Vagina (tissue), 2 donors: ENCODE results near the gene VWA3A. TPM values are rescaled to one million over a fixed set of nuclear protein-coding genes. Genes with fewer than 3 reads are reported as not detected.
A peak's percentile ranks its signal among the peaks of the same experiment; 100 is the strongest.

Experiments
- DNase-seq, 2 donors: peaks; one replicate each; pipeline ENCODE4 v3.0.0-alpha.2; 2017; ENCODE audit errors: extremely low spot score in 2 of 2
- H3K27ac ChIP-seq: fragments of 200-600 bp; sonication (generic); one replicate; pipeline ENCODE4 v1.5.1; 2019
- H3K27me3 ChIP-seq: fragments of 200-600 bp; sonication (generic); one replicate; pipeline ENCODE4 v1.5.1; 2019
- H3K36me3 ChIP-seq, 2 donors: fragments of 200-600 bp; sonication (generic); one replicate each; pipeline ENCODE4 v1.5.1; 2017 to 2019
- H3K4me1 ChIP-seq: fragments of 200-600 bp; sonication (generic); one replicate; pipeline ENCODE4 v1.5.1; 2019
- H3K4me3 ChIP-seq, 2 donors: fragments of 200-600 bp; sonication (generic); 1 replicate in 1 of 2; 2 replicates in 1 of 2; pipeline ENCODE4 v1.5.1; 2016 to 2019
- H3K9me3 ChIP-seq: fragments of 200-600 bp; sonication (generic); one replicate; pipeline ENCODE4 v1.5.1; 2019
- CTCF ChIP-seq, 3 experiments: fragments of 450-650 bp in 2 of 3; fragments of 200-600 bp in 1 of 3; sonication (generic) in 1 of 3; IDR thresholded peaks; one replicate each; pipeline ENCODE4 v1.5.1; 2017 to 2019; ENCODE audit warnings: antibody characterized with exemption in 3 of 3, mild to moderate bottlenecking in 2 of 3, moderate library complexity in 2 of 3
- POLR2A ChIP-seq, 2 donors: fragments of 450-650 bp; IDR thresholded peaks; one replicate each; pipeline ENCODE4 v1.6.1; 2017; ENCODE audit warnings: antibody characterized with exemption in 2 of 2, mild to moderate bottlenecking in 2 of 2, moderate library complexity in 2 of 2
- POLR2AphosphoS5 ChIP-seq, 2 donors: sonication (generic); formaldehyde crosslinking; IDR thresholded peaks; one replicate each; pipeline ENCODE4 v1.9.0; 2017; ENCODE audit warnings: antibody characterized with exemption in 2 of 2, mild to moderate bottlenecking in 2 of 2, low read depth in 1 of 2; ENCODE audit not compliant: insufficient read depth in 1 of 2
- intact Hi-C: fragments of 100-400 bp; cut with DNase I; formaldehyde crosslinking; loops from one replicate; pipeline ENCODE4 v1.15.1; 2023
- total RNA-seq: library from RNA; depleted of rRNA; stranded (reverse); fragments of >200 nt; gene quantifications from one replicate; pipeline ENCODE4 v1.2.3, GENCODE V29; 2016

The VWA3A gene
- total RNA-seq, 1 donor from 2014 or later, result not detected

DNA sequence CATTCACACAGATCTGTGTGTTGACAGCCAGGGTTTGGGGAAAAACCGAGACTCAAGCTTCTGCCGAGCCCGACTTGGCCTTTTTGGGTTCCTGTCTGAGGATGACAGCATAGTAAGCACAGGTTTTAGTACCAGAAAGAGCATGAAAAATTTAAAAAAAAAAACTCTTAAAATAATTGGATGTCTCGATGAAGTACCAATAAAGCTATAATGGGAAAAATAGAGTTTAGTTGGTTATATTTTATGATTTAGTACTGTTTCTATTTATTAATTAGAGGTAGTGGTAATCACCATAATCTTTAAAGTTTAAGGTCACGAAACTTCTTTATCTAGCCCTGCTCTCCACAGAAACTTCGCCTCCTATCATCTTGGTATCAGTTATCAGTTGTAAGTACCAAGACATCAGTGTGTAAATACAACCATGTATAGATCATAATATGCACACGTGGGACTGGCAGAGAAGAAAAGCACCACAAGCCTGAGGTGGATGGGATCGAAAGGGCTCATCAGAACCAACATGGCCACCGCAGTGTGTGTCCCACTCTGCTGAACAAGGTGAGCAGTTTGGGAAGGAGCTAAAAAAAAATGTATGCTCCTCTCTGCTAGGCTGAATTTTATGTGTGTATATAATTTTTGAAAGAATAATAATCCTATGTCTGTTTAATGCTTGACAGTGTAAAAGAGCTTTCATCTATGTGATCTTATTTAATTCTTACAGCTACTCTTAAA is 99.4 kb downstream of the VWA3A start:
- Histone ChIP-seq H3K4me1 (peaks cover 45% of the 10 kb centered on the region), H3K4me3 (peak overlapping the region; percentile 44 to 46), H3K27me3 (no peaks in the 10 kb centered on the region), H3K36me3 (no peaks in the 10 kb centered on the region), H3K27ac (peak overlapping the region; percentile 97), H3K9me3 (no peaks in the 10 kb centered on the region)
- intact Hi-C loops, result no loop called here
- no peak for DNase-seq
- TF ChIP-seq POLR2AphosphoS5 (IDR thresholded peaks at IDR 0.05; ENCODE audit: insufficient read depth in 1 of 2, low read depth in 1 of 2), result peak in 1 of 2 donors; percentile 37
- TF ChIP-seq POLR2A (IDR thresholded peaks at IDR 0.05), result no peak

DNA sequence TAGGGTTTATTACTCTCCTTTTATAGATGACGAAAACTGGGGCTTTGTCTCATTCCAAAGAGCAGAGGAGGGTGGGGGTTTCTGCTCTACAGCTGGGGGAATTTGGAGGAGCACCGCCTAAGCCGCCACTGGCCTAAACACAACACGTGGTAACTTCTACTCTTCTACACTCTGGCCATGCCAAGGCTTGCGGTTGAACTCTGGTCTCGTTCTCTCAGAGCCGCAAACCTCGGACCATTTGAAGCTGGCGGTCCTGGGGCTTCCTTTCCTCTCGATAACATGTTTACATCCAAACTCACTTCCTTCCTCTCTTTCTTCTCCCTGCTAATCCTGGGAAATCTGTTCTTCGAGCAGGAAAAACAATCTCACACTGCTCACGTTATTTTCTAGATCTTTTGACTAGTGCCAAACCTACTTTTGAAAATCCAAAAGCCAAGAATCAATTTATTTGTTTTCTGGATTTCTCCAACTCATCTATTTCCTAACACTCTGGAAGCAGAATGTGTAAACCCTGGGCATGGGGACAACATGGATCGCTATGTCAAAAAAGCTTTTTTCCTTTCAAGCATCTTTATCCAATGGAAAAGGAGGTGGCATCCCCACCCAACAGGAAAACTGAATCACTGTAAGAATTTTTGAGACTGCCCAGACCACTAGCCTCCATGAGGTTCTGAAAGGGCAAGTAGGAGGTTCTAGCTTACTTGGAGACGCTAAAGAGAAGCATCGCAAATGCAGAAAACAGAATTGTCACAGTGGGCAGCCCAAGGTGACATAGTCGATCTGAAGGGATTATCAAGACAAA is 100.1 kb downstream of the VWA3A start:
- H3K9me3 ChIP-seq, result no peaks in the 10 kb centered on the region
- H3K36me3 ChIP-seq, result no peaks in the 10 kb centered on the region
- TF ChIP-seq CTCF (IDR thresholded peaks at IDR 0.05) (no peak), POLR2A (IDR thresholded peaks at IDR 0.05) (peak in 1 of 2 donors; percentile 30), POLR2AphosphoS5 (IDR thresholded peaks at IDR 0.05; ENCODE audit: insufficient read depth in 1 of 2, low read depth in 1 of 2) (peak; percentile 41 to 89)
- no peaks in the 10 kb centered on the region for H3K27me3 ChIP-seq
- peak in 1 of 2 donors; percentile 97 for DNase-seq
- intact Hi-C loops, result no loop called here
- H3K4me1 ChIP-seq, result peaks cover 45% of the 10 kb centered on the region
- H3K4me3 ChIP-seq, result peak overlapping the region; percentile 44 to 46
- H3K27ac ChIP-seq, result peak overlapping the region; percentile 97

DNA sequence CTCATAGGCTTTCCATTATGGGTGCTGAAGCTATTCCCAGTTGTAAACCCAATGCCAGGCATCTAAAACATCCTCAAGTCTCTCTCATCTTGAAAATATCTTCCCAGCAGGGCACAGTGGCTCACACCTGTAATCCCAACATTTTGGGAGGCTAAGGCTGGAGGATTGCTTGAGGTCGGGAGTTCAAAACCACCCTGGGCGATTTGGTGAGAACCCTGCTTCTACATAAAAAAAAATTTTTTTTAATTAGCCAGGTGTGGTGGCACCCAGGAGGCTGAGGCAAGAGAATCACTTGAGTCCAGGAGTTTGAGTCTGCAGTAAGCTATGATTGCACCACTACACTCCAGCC is 100.7 kb downstream of the VWA3A start:
- TF ChIP-seq POLR2A (IDR thresholded peaks at IDR 0.05) (no peak), CTCF (IDR thresholded peaks at IDR 0.05) (no peak), POLR2AphosphoS5 (IDR thresholded peaks at IDR 0.05; ENCODE audit: insufficient read depth in 1 of 2, low read depth in 1 of 2) (no peak)
- Histone ChIP-seq H3K9me3 (no peaks in the 10 kb centered on the region), H3K27me3 (no peaks in the 10 kb centered on the region), H3K27ac (peak overlapping the region; percentile 97), H3K4me3 (peak overlapping the region; percentile 44 to 46), H3K4me1 (peaks cover 45% of the 10 kb centered on the region), H3K36me3 (no peaks in the 10 kb centered on the region)
- intact Hi-C loops, result no loop called here
- no peak for DNase-seq

DNA sequence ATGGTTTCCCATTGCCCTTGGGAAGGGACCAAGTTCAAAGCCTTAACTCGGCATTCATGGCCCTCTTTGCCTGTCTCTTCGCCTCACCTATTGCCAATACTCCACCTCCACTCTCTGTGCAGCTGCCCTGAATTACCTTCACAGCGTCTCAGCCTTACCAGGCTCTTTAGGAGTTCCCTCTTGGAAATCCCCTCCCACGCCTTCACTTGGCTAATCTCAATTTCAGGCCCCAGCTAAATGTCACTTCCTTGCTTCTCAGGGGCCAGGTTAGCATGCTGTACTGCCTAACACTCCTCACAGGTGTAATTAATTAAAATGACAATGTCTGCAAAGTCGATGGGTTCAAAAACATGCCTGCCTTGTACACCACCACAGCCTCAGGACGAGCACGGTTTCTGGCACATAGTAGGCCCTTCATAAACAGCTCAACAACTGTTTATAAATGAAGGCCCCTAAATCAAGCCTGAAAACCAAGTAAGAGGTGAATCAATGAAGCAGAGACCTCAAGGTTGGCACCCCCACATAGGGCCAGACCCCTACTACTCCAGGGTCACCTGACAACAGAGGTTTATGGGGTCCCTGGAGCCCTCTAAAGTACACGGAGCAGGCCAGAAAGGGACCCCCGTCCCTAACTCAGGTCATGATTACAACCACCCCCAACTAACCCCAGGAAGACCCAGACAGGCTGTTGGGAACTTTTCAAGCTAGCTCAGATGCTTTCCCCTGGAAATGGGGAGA is 102.5 kb downstream of the VWA3A start:
- Histone ChIP-seq H3K4me1 (peaks cover 44% of the 10 kb centered on the region), H3K4me3 (no peak overlapping the region), H3K36me3 (no peaks in the 10 kb centered on the region), H3K9me3 (no peaks in the 10 kb centered on the region), H3K27ac (peak overlapping the region; percentile 90), H3K27me3 (no peaks in the 10 kb centered on the region)
- intact Hi-C loops, result no loop called here
- DNase-seq, result no peak
- TF ChIP-seq CTCF (IDR thresholded peaks at IDR 0.05) (no peak), POLR2A (IDR thresholded peaks at IDR 0.05) (no peak), POLR2AphosphoS5 (IDR thresholded peaks at IDR 0.05; ENCODE audit: insufficient read depth in 1 of 2, low read depth in 1 of 2) (no peak)

DNA sequence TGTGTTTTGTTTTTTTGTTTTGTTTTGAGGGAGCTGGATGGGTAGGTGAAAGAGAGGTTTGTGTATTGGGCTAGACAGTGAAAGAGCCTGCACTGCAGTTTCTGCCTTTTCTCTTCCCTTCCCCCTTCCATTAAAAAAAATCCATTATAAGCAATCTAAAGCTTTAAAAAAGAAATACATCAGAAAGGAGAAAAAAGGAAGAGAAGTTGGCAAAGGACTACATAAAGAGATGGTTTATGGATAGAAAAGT is 103.0 kb downstream of the VWA3A start:
- H3K4me1 ChIP-seq, result peaks cover 47% of the 10 kb centered on the region
- H3K27me3 ChIP-seq, result no peaks in the 10 kb centered on the region
- intact Hi-C loops, result no loop called here
- no peak for DNase-seq
- H3K36me3 ChIP-seq, result no peaks in the 10 kb centered on the region
- H3K4me3 ChIP-seq, result peak overlapping the region in 1 of 2 donors; percentile 50
- TF ChIP-seq CTCF (IDR thresholded peaks at IDR 0.05) (no peak), POLR2A (IDR thresholded peaks at IDR 0.05) (no peak), POLR2AphosphoS5 (IDR thresholded peaks at IDR 0.05; ENCODE audit: insufficient read depth in 1 of 2, low read depth in 1 of 2) (no peak)
- H3K27ac ChIP-seq, result peak overlapping the region; percentile 90
- H3K9me3 ChIP-seq, result no peaks in the 10 kb centered on the region
